Measurements from ENCODE around the gene PANK2.
A peak's percentile ranks its signal among the peaks of the same experiment; 100 is the strongest.
"Not testable (repeated sequence)": the region's sequence is repeated elsewhere in the genome, so short reads cannot be mapped to it uniquely, and the experiment has no call there.

PANK2 gene

GRCh38 chr20:3888622-3889488, at the start of gene PANK2:
TSS of gene PANK2 (plus strand) at chr20:3889387.
- DNase-seq = peak; percentile 96

- not testable (repeated sequence) for DNase-seq
These were observed 49.0 kb upstream of the PANK2 start for GRCh38 chr20:3840201-3840600.

GRCh38 chr20:3842348-3842930, 46.7 kb upstream of the PANK2 start:
- no peak for DNase-seq

GRCh38 chr20:3843490-3843889, 45.7 kb upstream of the PANK2 start:
- no peak for DNase-seq

- not testable (repeated sequence) for DNase-seq
These were observed 45.1 kb upstream of the PANK2 start for GRCh38 chr20:3843990-3844619.

- no peak for DNase-seq
These were observed 42.8 kb upstream of the PANK2 start for GRCh38 chr20:3846378-3846739.

- peak; percentile 84 for DNase-seq
These were observed 42.3 kb upstream of the PANK2 start, which contains the start of gene MAVS for GRCh38 chr20:3846740-3847428. TSS of gene MAVS (plus strand) at chr20:3846834. CDS start at chr20:3854625, 7,791 bp downstream.

- DNase-seq = no peak
These were observed 41.7 kb upstream of the PANK2 start for GRCh38 chr20:3847429-3847940.

- no peak for DNase-seq
These were observed 40.6 kb upstream of the PANK2 start for GRCh38 chr20:3848565-3848964.

GRCh38 chr20:3854462-3854871, 34.7 kb upstream of the PANK2 start:
- no peak for DNase-seq

- DNase-seq = no peak
These were observed 31.8 kb upstream of the PANK2 start for GRCh38 chr20:3857405-3857804.

- no peak for DNase-seq
These were observed 30.5 kb upstream of the PANK2 start for GRCh38 chr20:3858689-3859088.

- DNase-seq = no peak
These were observed 28.0 kb upstream of the PANK2 start for GRCh38 chr20:3861191-3861590.

- DNase-seq = no peak
These were observed 26.9 kb upstream of the PANK2 start for GRCh38 chr20:3862333-3862732.

GRCh38 chr20:3863317-3863716, 25.9 kb upstream of the PANK2 start:
- DNase-seq = no peak

- DNase-seq = no peak
These were observed 24.7 kb upstream of the PANK2 start for GRCh38 chr20:3864518-3864917.

GRCh38 chr20:3865152-3865886, 23.9 kb upstream of the PANK2 start:
- no peak for DNase-seq

- no peak for DNase-seq
These were observed 23.2 kb upstream of the PANK2 start for GRCh38 chr20:3865887-3866407.

- DNase-seq = no peak
These were observed 22.7 kb upstream of the PANK2 start for GRCh38 chr20:3866464-3866863.

- DNase-seq = no peak
These were observed 21.4 kb upstream of the PANK2 start for GRCh38 chr20:3867802-3868201.

GRCh38 chr20:3869839-3870634, 19.1 kb upstream of the PANK2 start:
- DNase-seq = no peak

Measured in NCI-H2227 treated with DMSO at 0.1 percent for 48 hours (cell line).